Measurements from ENCODE around the gene PNLIPRP1.

The PNLIPRP1 gene

GRCh38 chr10:116646502-116646901, 55.7 kb downstream of the PNLIPRP1 start:
- WGBS, 2 experiments: 96 to 97% methylated on average over 5 of the region's 5 CpGs

GRCh38 chr10:116648903-116649302, 58.1 kb downstream of the PNLIPRP1 start:
- 83 to 89% methylated on average over 8 of the region's 8 CpGs for whole genome bisulfite sequencing, 2 experiments
- Histone ChIP-seq H3K4me1 (ENCODE audit: control insufficient read depth, insufficient read depth, low read length) (no peaks in the 10 kb centered on the region), H3K9me3 (ENCODE audit: control insufficient read depth, low read length) (no peaks in the 10 kb centered on the region), H3K4me3 (ENCODE audit: insufficient read depth, low read depth, low read length) (no peak overlapping the region), H3K36me3 (ENCODE audit: control insufficient read depth, insufficient read depth, low read length) (no peaks in the 10 kb centered on the region), H3K27ac (ENCODE audit: insufficient read depth, low read depth, low read length, poor library complexity, severe bottlenecking) (no peak overlapping the region), H3K27me3 (ENCODE audit: control insufficient read depth, insufficient read depth, low read length, poor library complexity, severe bottlenecking) (no peaks in the 10 kb centered on the region)

More at GRCh38 chr10:116646502-116646901, 55.7 kb downstream of the PNLIPRP1 start:
- H3K4me3 ChIP-seq (ENCODE audit: insufficient read depth, low read depth, low read length): no peak overlapping the region
- H3K4me1 ChIP-seq (ENCODE audit: control insufficient read depth, insufficient read depth, low read length): no peaks in the 10 kb centered on the region
- no peaks in the 10 kb centered on the region for H3K27me3 ChIP-seq (ENCODE audit: control insufficient read depth, insufficient read depth, low read length, poor library complexity, severe bottlenecking)
- H3K27ac ChIP-seq (ENCODE audit: insufficient read depth, low read depth, low read length, poor library complexity, severe bottlenecking): no peak overlapping the region
- H3K36me3 ChIP-seq (ENCODE audit: control insufficient read depth, insufficient read depth, low read length): no peaks in the 10 kb centered on the region
- H3K9me3 ChIP-seq (ENCODE audit: control insufficient read depth, low read length): no peaks in the 10 kb centered on the region

GRCh38 chr10:116653885-116654284, 63.1 kb downstream of the PNLIPRP1 start:
- Histone ChIP-seq H3K27me3 (ENCODE audit: control insufficient read depth, insufficient read depth, low read length, poor library complexity, severe bottlenecking) (no peaks in the 10 kb centered on the region), H3K27ac (ENCODE audit: insufficient read depth, low read depth, low read length, poor library complexity, severe bottlenecking) (no peak overlapping the region), H3K4me1 (ENCODE audit: control insufficient read depth, insufficient read depth, low read length) (no peaks in the 10 kb centered on the region), H3K4me3 (ENCODE audit: insufficient read depth, low read depth, low read length) (no peak overlapping the region), H3K9me3 (ENCODE audit: control insufficient read depth, low read length) (no peaks in the 10 kb centered on the region), H3K36me3 (ENCODE audit: control insufficient read depth, insufficient read depth, low read length) (no peaks in the 10 kb centered on the region)
- 100% methylated on average over 1 of the region's 1 CpG; no CpG with 5 or more reads in 1 of the 2 experiments for WGBS, 2 experiments

- no peaks in the 10 kb centered on the region for H3K4me1 ChIP-seq (ENCODE audit: control insufficient read depth, insufficient read depth, low read length)
- H3K9me3 ChIP-seq (ENCODE audit: control insufficient read depth, low read length): no peaks in the 10 kb centered on the region
- 59 to 64% methylated on average over 4 of the region's 4 CpGs for WGBS, 2 experiments
- no peak overlapping the region for H3K4me3 ChIP-seq (ENCODE audit: insufficient read depth, low read depth, low read length)
- no peak overlapping the region for H3K27ac ChIP-seq (ENCODE audit: insufficient read depth, low read depth, low read length, poor library complexity, severe bottlenecking)
- H3K36me3 ChIP-seq (ENCODE audit: control insufficient read depth, insufficient read depth, low read length): no peaks in the 10 kb centered on the region
- H3K27me3 ChIP-seq (ENCODE audit: control insufficient read depth, insufficient read depth, low read length, poor library complexity, severe bottlenecking): no peaks in the 10 kb centered on the region
These were observed 64.1 kb downstream of the PNLIPRP1 start for GRCh38 chr10:116654816-116655215.

GRCh38 chr10:116655568-116655967, 64.8 kb downstream of the PNLIPRP1 start:
- WGBS, 2 experiments: 95 to 98% methylated on average over 2 of the region's 2 CpGs

GRCh38 chr10:116656044-116656443, 65.3 kb downstream of the PNLIPRP1 start:
- Histone ChIP-seq H3K27me3 (ENCODE audit: control insufficient read depth, insufficient read depth, low read length, poor library complexity, severe bottlenecking) (no peaks in the 10 kb centered on the region), H3K36me3 (ENCODE audit: control insufficient read depth, insufficient read depth, low read length) (no peaks in the 10 kb centered on the region), H3K9me3 (ENCODE audit: control insufficient read depth, low read length) (no peaks in the 10 kb centered on the region), H3K4me3 (ENCODE audit: insufficient read depth, low read depth, low read length) (no peak overlapping the region), H3K27ac (ENCODE audit: insufficient read depth, low read depth, low read length, poor library complexity, severe bottlenecking) (no peak overlapping the region), H3K4me1 (ENCODE audit: control insufficient read depth, insufficient read depth, low read length) (no peaks in the 10 kb centered on the region)
- WGBS, 2 experiments: 95 to 100% methylated on average over 4 of the region's 4 CpGs

More at GRCh38 chr10:116655568-116655967, 64.8 kb downstream of the PNLIPRP1 start:
- no peak overlapping the region for H3K27ac ChIP-seq (ENCODE audit: insufficient read depth, low read depth, low read length, poor library complexity, severe bottlenecking)
- no peaks in the 10 kb centered on the region for H3K4me1 ChIP-seq (ENCODE audit: control insufficient read depth, insufficient read depth, low read length)
- H3K4me3 ChIP-seq (ENCODE audit: insufficient read depth, low read depth, low read length): no peak overlapping the region
- no peaks in the 10 kb centered on the region for H3K27me3 ChIP-seq (ENCODE audit: control insufficient read depth, insufficient read depth, low read length, poor library complexity, severe bottlenecking)
- no peaks in the 10 kb centered on the region for H3K9me3 ChIP-seq (ENCODE audit: control insufficient read depth, low read length)
- H3K36me3 ChIP-seq (ENCODE audit: control insufficient read depth, insufficient read depth, low read length): no peaks in the 10 kb centered on the region

GRCh38 chr10:116657863-116658551, 67.2 kb downstream of the PNLIPRP1 start:
- WGBS, 2 experiments: 94 to 96% methylated on average over 4 to 5 of the region's 5 CpGs
- Histone ChIP-seq H3K36me3 (ENCODE audit: control insufficient read depth, insufficient read depth, low read length) (no peaks in the 10 kb centered on the region), H3K9me3 (ENCODE audit: control insufficient read depth, low read length) (no peaks in the 10 kb centered on the region), H3K4me1 (ENCODE audit: control insufficient read depth, insufficient read depth, low read length) (no peaks in the 10 kb centered on the region), H3K4me3 (ENCODE audit: insufficient read depth, low read depth, low read length) (no peak overlapping the region), H3K27me3 (ENCODE audit: control insufficient read depth, insufficient read depth, low read length, poor library complexity, severe bottlenecking) (no peaks in the 10 kb centered on the region), H3K27ac (ENCODE audit: insufficient read depth, low read depth, low read length, poor library complexity, severe bottlenecking) (no peak overlapping the region)

Measured in ectodermal cell (in vitro differentiated cells).